ENCODE measurements around the gene CASP4. TPM values are rescaled to one million over a fixed set of nuclear protein-coding genes. Genes with fewer than 3 reads are reported as not detected.

CASP4 gene
- total and polyA plus RNA-seq, 9 donors, result 21.3 to 47.6 (median 26.1) TPM

- Histone ChIP-seq H3K36me3 (ENCODE audit: control insufficient read depth, insufficient read depth, low read length) (no peaks in the 10 kb centered on the region), H3K27me3 (ENCODE audit: control insufficient read depth, insufficient read depth, low read length) (no peaks in the 10 kb centered on the region), H3K9me3 (replicated peaks; ENCODE audit: control insufficient read depth, low read depth, low read length) (no peaks in the 10 kb centered on the region), H3K4me3 (ENCODE audit: low read length) (no peak overlapping the region), H3K4me1 (ENCODE audit: control insufficient read depth, insufficient read depth, low read length) (no peaks in the 10 kb centered on the region), H3K27ac (ENCODE audit: low read length) (no peak overlapping the region)
- no peak for DNase-seq
Observed at GRCh38 chr11:104899226-104899625, 69.1 kb downstream of the CASP4 start.

- DNase-seq, result peak; percentile 39
- Histone ChIP-seq H3K9me3 (replicated peaks; ENCODE audit: control insufficient read depth, low read depth, low read length) (no peaks in the 10 kb centered on the region), H3K36me3 (ENCODE audit: control insufficient read depth, insufficient read depth, low read length) (no peaks in the 10 kb centered on the region), H3K4me3 (ENCODE audit: low read length) (no peak overlapping the region), H3K4me1 (ENCODE audit: control insufficient read depth, insufficient read depth, low read length) (no peaks in the 10 kb centered on the region), H3K27me3 (ENCODE audit: control insufficient read depth, insufficient read depth, low read length) (no peaks in the 10 kb centered on the region), H3K27ac (ENCODE audit: low read length) (peak overlapping the region; percentile 53)
- no CpG with 5 or more reads among the region's 1 CpG for WGBS (ENCODE audit: insufficient coverage)
Observed at GRCh38 chr11:104898685-104899013, 69.7 kb downstream of the CASP4 start.

GRCh38 chr11:104897891-104898684 is 70.3 kb downstream of the CASP4 start, which contains the start of gene CASP12:
TSS of gene CASP12 (minus strand) at chr11:104898460.
- no peaks in the 10 kb centered on the region for H3K9me3 ChIP-seq (replicated peaks; ENCODE audit: control insufficient read depth, low read depth, low read length)
- peak within 1 kb of the TSS; percentile 53 for H3K27ac ChIP-seq (ENCODE audit: low read length)
- H3K27me3 ChIP-seq (ENCODE audit: control insufficient read depth, insufficient read depth, low read length), result no peaks in the 10 kb centered on the region
- WGBS (ENCODE audit: insufficient coverage), result 54% methylated on average over 3 of the region's 9 CpGs
- no peaks in the 10 kb centered on the region for H3K4me1 ChIP-seq (ENCODE audit: control insufficient read depth, insufficient read depth, low read length)
- H3K4me3 ChIP-seq (ENCODE audit: low read length), result no peak within 1 kb of the TSS
- no peaks in the 10 kb centered on the region for H3K36me3 ChIP-seq (ENCODE audit: control insufficient read depth, insufficient read depth, low read length)
- peak; percentile 73 for DNase-seq

- H3K27me3 ChIP-seq (ENCODE audit: control insufficient read depth, insufficient read depth, low read length), result no peaks in the 10 kb centered on the region
- peak; percentile 92 for DNase-seq
- WGBS (ENCODE audit: insufficient coverage), result 13% methylated on average over 2 of the region's 2 CpGs
- H3K4me1 ChIP-seq (ENCODE audit: control insufficient read depth, insufficient read depth, low read length), result no peaks in the 10 kb centered on the region
- H3K27ac ChIP-seq (ENCODE audit: low read length), result no peak overlapping the region
- H3K4me3 ChIP-seq (ENCODE audit: low read length), result no peak overlapping the region
- H3K9me3 ChIP-seq (replicated peaks; ENCODE audit: control insufficient read depth, low read depth, low read length), result no peaks in the 10 kb centered on the region
- H3K36me3 ChIP-seq (ENCODE audit: control insufficient read depth, insufficient read depth, low read length), result no peaks in the 10 kb centered on the region
Observed at GRCh38 chr11:104895634-104896033, 72.7 kb downstream of the CASP4 start.

GRCh38 chr11:104893876-104894275 is 74.5 kb downstream of the CASP4 start:
- 100% methylated on average over 1 of the region's 1 CpG for WGBS (ENCODE audit: insufficient coverage)
- DNase-seq, result no peak
- no peaks in the 10 kb centered on the region for H3K9me3 ChIP-seq (replicated peaks; ENCODE audit: control insufficient read depth, low read depth, low read length)

More at GRCh38 chr11:104893876-104894275, 74.5 kb downstream of the CASP4 start:
- Histone ChIP-seq H3K27me3 (ENCODE audit: control insufficient read depth, insufficient read depth, low read length) (no peaks in the 10 kb centered on the region), H3K4me1 (ENCODE audit: control insufficient read depth, insufficient read depth, low read length) (no peaks in the 10 kb centered on the region), H3K27ac (ENCODE audit: low read length) (no peak overlapping the region), H3K36me3 (ENCODE audit: control insufficient read depth, insufficient read depth, low read length) (no peaks in the 10 kb centered on the region), H3K4me3 (ENCODE audit: low read length) (no peak overlapping the region)

Other genes starting within 250 kb of the CASP4 start
- 0.22 TPM for gene CASP12, start 70.1 kb downstream of the CASP4 start, total RNA-seq
- under 1 TPM in 4 of 8 donors, not detected in 4; 0.16 to 0.36 (median 0.31) TPM for gene CASP12, start 70.1 kb downstream of the CASP4 start, polyA plus RNA-seq (ENCODE audit: insufficient read depth in 1 of 8, insufficient read length in 8 of 8, low replicate concordance in 1 of 8)
- gene CASP5, start 54.6 kb upstream of the CASP4 start, total RNA-seq, result 0.09 TPM
- gene CASP5, start 54.6 kb upstream of the CASP4 start, polyA plus RNA-seq (ENCODE audit: insufficient read depth in 1 of 8, insufficient read length in 8 of 8, low replicate concordance in 1 of 8), result under 1 TPM in 2 of 8 donors, not detected in 6; 0.23 to 0.88 TPM
- gene CASP1, start 66.6 kb upstream of the CASP4 start, total RNA-seq, result 7.0 TPM
- 10 to 100 TPM in 3 of 8 donors, 1 to 10 TPM in 5; 6.3 to 19.6 (median 9.9) TPM for gene CASP1, start 66.6 kb upstream of the CASP4 start, polyA plus RNA-seq (ENCODE audit: insufficient read depth in 1 of 8, insufficient read length in 8 of 8, low replicate concordance in 1 of 8)
- gene CARD16, start 76.8 kb upstream of the CASP4 start, total RNA-seq, result 8.3 TPM
- gene CARD16, start 76.8 kb upstream of the CASP4 start, polyA plus RNA-seq (ENCODE audit: insufficient read depth in 1 of 8, insufficient read length in 8 of 8, low replicate concordance in 1 of 8), result 10 to 100 TPM in 7 of 8 donors, 1 to 10 TPM in 1; 9.4 to 13.4 (median 12.4) TPM
- gene CARD18, start 171.2 kb upstream of the CASP4 start, total RNA-seq, result 0.13 TPM
- gene CARD18, start 171.2 kb upstream of the CASP4 start, polyA plus RNA-seq (ENCODE audit: insufficient read depth in 1 of 8, insufficient read length in 8 of 8, low replicate concordance in 1 of 8), result under 1 TPM in 1 of 8 donors, not detected in 7; 0.43 TPM